MM.1S (cell line): Measurements from ENCODE around the gene CPEB3.

Experiments
- EZH2phosphoT487 ChIP-seq: fragments of 300-600 bp; sonication (generic); IDR thresholded peaks from 2 replicates; pipeline ENCODE4 v1.6.1; 2018; ENCODE audit warnings: antibody characterized with exemption, low read length
- TF ChIP-seq, protein P1 (sequence below): fragments of 300-600 bp; sonication (generic); IDR thresholded peaks from 2 replicates; pipeline ENCODE4 v1.5.1; 2016; ENCODE audit warnings: antibody characterized with exemption, low read length, mixed read lengths

DNA sequence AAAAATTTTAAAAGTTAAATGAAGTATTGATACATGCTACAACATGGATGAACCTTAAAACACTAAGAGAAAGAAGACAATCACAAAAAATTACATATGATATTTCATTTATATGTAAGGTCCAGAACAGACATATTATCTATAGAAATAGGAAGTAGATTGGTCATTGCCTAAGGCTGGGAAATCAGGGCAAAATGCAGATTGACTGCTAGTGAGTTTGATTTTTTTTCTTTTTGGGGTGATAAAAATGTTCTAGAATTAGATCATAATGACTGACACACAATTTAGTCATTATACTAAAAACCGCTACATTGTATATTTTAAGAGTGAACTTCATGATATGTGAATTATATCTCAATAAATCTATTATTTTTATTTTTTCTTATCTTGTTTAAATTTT lies 88.3 kb downstream of the CPEB3 start:
- no peak for TF ChIP-seq EZH2phosphoT487
- TF ChIP-seq, protein P1, sequence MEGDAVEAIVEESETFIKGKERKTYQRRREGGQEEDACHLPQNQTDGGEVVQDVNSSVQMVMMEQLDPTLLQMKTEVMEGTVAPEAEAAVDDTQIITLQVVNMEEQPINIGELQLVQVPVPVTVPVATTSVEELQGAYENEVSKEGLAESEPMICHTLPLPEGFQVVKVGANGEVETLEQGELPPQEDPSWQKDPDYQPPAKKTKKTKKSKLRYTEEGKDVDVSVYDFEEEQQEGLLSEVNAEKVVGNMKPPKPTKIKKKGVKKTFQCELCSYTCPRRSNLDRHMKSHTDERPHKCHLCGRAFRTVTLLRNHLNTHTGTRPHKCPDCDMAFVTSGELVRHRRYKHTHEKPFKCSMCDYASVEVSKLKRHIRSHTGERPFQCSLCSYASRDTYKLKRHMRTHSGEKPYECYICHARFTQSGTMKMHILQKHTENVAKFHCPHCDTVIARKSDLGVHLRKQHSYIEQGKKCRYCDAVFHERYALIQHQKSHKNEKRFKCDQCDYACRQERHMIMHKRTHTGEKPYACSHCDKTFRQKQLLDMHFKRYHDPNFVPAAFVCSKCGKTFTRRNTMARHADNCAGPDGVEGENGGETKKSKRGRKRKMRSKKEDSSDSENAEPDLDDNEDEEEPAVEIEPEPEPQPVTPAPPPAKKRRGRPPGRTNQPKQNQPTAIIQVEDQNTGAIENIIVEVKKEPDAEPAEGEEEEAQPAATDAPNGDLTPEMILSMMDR = no peak
